ENCODE measurements around the gene FSIP2.

Gene FSIP2

DNA sequence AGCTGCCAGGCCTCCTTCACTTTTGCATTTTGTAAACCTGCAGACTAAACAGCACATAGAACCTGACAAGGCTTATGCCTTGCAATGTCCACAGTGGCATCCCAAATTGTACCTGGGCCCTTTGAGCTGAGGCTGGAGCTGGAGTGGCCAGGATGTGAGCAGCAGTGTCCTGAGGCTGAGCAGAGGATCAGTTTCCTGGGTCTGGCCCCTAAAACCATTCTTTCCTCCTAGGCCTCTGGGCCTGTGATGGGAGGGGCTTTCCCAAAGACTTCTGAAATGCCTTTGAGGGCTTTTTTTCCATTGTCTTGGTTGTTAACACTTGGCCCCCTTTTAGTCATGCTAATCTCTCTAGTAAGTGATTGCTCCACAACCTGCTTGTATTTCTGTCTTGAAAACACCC is 32.8 kb downstream of the FSIP2 start:
- Histone ChIP-seq H3K4me3 (ENCODE audit: low read length in 2 of 2) (no peak overlapping the region), H3K9me3 (ENCODE audit: control insufficient read depth in 2 of 2, low read length in 2 of 2) (peaks cover 7 to 11% of the 10 kb centered on the region in 2 donors)

GRCh38 chr2:185780890-185781289 is 42.3 kb downstream of the FSIP2 start:
- no peaks in the 10 kb centered on the region for H3K9me3 ChIP-seq (ENCODE audit: control insufficient read depth in 2 of 2, low read length in 2 of 2)
- H3K27me3 ChIP-seq (ENCODE audit: control insufficient read depth in 2 of 2, insufficient read depth in 2 of 2, low read length in 2 of 2) = no peaks in the 10 kb centered on the region
- H3K36me3 ChIP-seq (ENCODE audit: control insufficient read depth in 2 of 2, insufficient read depth in 2 of 2, low read length in 2 of 2) = no peaks in the 10 kb centered on the region
- H3K4me1 ChIP-seq (ENCODE audit: control insufficient read depth in 2 of 2, insufficient read depth in 2 of 2, low read length in 2 of 2) = no peaks in the 10 kb centered on the region
- H3K9ac ChIP-seq (ENCODE audit: low read depth in 1 of 2, low read length in 2 of 2) = no peak overlapping the region
- H3K4me3 ChIP-seq (ENCODE audit: low read length in 2 of 2) = no peak overlapping the region
- no peak overlapping the region for H3K27ac ChIP-seq (ENCODE audit: low read depth in 2 of 2, low read length in 2 of 2)

More for the DNA sequence above, 32.8 kb downstream of the FSIP2 start:
- H3K27me3 ChIP-seq (ENCODE audit: control insufficient read depth in 2 of 2, insufficient read depth in 2 of 2, low read length in 2 of 2) = no peaks in the 10 kb centered on the region
- no peak overlapping the region for H3K9ac ChIP-seq (ENCODE audit: low read depth in 1 of 2, low read length in 2 of 2)
- H3K4me1 ChIP-seq (ENCODE audit: control insufficient read depth in 2 of 2, insufficient read depth in 2 of 2, low read length in 2 of 2) = no peaks in the 10 kb centered on the region
- no peak overlapping the region for H3K27ac ChIP-seq (ENCODE audit: low read depth in 2 of 2, low read length in 2 of 2)
- H3K36me3 ChIP-seq (ENCODE audit: control insufficient read depth in 2 of 2, insufficient read depth in 2 of 2, low read length in 2 of 2) = peaks cover 0 to 2% of the 10 kb centered on the region in 2 donors

DNA sequence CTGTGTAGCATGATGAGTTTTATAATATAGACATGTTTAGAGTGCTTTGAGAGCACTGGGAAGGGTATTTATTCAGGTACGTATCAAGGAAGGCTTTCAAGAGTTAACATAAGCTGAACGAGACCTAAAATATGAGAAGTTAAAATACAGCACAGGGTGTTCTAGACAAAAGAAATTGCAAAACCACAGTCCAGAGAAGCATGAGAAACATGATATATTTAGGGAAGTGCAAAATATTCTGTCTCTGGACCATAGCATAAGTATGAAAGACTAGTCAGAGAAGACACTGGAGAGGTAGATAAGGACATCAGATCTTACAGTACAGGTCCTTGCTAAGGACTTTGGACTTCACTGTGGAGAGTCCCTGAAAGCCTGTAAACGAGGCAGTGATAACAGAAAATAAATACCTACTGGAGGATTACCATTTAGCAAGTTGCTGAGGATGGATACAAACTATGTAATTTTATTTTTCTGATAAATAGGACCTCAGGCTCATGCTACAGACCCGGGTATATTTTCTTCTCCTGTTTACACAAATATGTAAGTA is 43.7 kb downstream of the FSIP2 start:
- Histone ChIP-seq H3K9ac (ENCODE audit: low read depth in 1 of 2, low read length in 2 of 2) (no peak overlapping the region), H3K27me3 (ENCODE audit: control insufficient read depth in 2 of 2, insufficient read depth in 2 of 2, low read length in 2 of 2) (no peaks in the 10 kb centered on the region), H3K9me3 (ENCODE audit: control insufficient read depth in 2 of 2, low read length in 2 of 2) (no peaks in the 10 kb centered on the region), H3K4me1 (ENCODE audit: control insufficient read depth in 2 of 2, insufficient read depth in 2 of 2, low read length in 2 of 2) (no peaks in the 10 kb centered on the region), H3K27ac (ENCODE audit: low read depth in 2 of 2, low read length in 2 of 2) (no peak overlapping the region), H3K4me3 (ENCODE audit: low read length in 2 of 2) (no peak overlapping the region), H3K36me3 (ENCODE audit: control insufficient read depth in 2 of 2, insufficient read depth in 2 of 2, low read length in 2 of 2) (no peaks in the 10 kb centered on the region)

DNA sequence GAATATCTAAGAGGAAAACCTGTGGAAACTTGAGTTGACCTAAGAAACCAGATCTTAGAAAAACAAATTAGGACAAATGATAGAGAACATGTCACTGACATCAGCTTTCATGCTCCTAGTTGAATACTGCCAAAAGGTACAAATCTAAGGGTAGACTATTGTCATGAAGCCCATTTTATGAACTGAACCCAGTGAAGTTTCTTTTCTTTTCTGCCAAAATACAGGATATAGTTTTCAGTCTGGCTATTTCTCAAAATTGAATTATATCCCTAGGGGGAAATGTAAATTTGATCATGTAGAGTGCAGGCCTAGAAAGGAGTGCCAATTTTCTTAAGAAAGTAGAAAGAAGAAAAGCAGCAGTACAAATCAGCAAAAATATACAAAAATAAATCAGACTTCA is 46.6 kb downstream of the FSIP2 start:
- H3K4me3 ChIP-seq (ENCODE audit: low read length in 2 of 2) = no peak overlapping the region
- no peaks in the 10 kb centered on the region for H3K4me1 ChIP-seq (ENCODE audit: control insufficient read depth in 2 of 2, insufficient read depth in 2 of 2, low read length in 2 of 2)
- H3K9ac ChIP-seq (ENCODE audit: low read depth in 1 of 2, low read length in 2 of 2) = no peak overlapping the region
- H3K36me3 ChIP-seq (ENCODE audit: control insufficient read depth in 2 of 2, insufficient read depth in 2 of 2, low read length in 2 of 2) = no peaks in the 10 kb centered on the region
- H3K9me3 ChIP-seq (ENCODE audit: control insufficient read depth in 2 of 2, low read length in 2 of 2) = no peaks in the 10 kb centered on the region
- H3K27ac ChIP-seq (ENCODE audit: low read depth in 2 of 2, low read length in 2 of 2) = no peak overlapping the region
- H3K27me3 ChIP-seq (ENCODE audit: control insufficient read depth in 2 of 2, insufficient read depth in 2 of 2, low read length in 2 of 2) = no peaks in the 10 kb centered on the region

GRCh38 chr2:185785851-185786473 is 47.4 kb downstream of the FSIP2 start:
- no peaks in the 10 kb centered on the region for H3K4me1 ChIP-seq (ENCODE audit: control insufficient read depth in 2 of 2, insufficient read depth in 2 of 2, low read length in 2 of 2)
- H3K9ac ChIP-seq (ENCODE audit: low read depth in 1 of 2, low read length in 2 of 2) = no peak overlapping the region
- no peak overlapping the region for H3K4me3 ChIP-seq (ENCODE audit: low read length in 2 of 2)
- H3K27ac ChIP-seq (ENCODE audit: low read depth in 2 of 2, low read length in 2 of 2) = no peak overlapping the region
- H3K36me3 ChIP-seq (ENCODE audit: control insufficient read depth in 2 of 2, insufficient read depth in 2 of 2, low read length in 2 of 2) = no peaks in the 10 kb centered on the region
- H3K27me3 ChIP-seq (ENCODE audit: control insufficient read depth in 2 of 2, insufficient read depth in 2 of 2, low read length in 2 of 2) = no peaks in the 10 kb centered on the region
- no peaks in the 10 kb centered on the region for H3K9me3 ChIP-seq (ENCODE audit: control insufficient read depth in 2 of 2, low read length in 2 of 2)

- Histone ChIP-seq H3K27ac (ENCODE audit: low read depth in 2 of 2, low read length in 2 of 2) (no peak overlapping the region), H3K4me1 (ENCODE audit: control insufficient read depth in 2 of 2, insufficient read depth in 2 of 2, low read length in 2 of 2) (no peaks in the 10 kb centered on the region)
Observed at GRCh38 chr2:185787227-185788145, 48.9 kb downstream of the FSIP2 start.

DNA sequence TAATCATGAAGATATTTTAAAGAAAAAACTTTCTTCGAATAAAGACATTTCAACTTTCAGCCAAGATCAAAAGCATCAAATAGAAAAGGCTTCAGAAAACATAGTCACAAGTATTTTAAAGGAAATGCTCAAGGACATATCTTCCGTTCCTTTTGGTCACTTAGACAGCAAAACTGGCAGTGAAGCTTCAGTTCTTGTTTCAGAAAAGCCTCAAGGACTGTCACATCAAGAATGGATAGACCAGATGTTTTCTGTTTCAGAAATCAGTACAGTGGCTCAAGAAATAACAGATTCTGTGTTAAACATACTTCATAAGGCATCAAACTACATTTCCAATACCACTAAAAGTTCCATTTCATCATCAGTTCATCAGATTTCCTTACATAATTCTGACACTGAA is 51.8 kb downstream of the FSIP2 start:
- Histone ChIP-seq H3K4me3 (ENCODE audit: low read length in 2 of 2) (no peak overlapping the region), H3K36me3 (ENCODE audit: control insufficient read depth in 2 of 2, insufficient read depth in 2 of 2, low read length in 2 of 2) (no peaks in the 10 kb centered on the region), H3K27ac (ENCODE audit: low read depth in 2 of 2, low read length in 2 of 2) (no peak overlapping the region), H3K4me1 (ENCODE audit: control insufficient read depth in 2 of 2, insufficient read depth in 2 of 2, low read length in 2 of 2) (no peaks in the 10 kb centered on the region), H3K9ac (ENCODE audit: low read depth in 1 of 2, low read length in 2 of 2) (no peak overlapping the region), H3K9me3 (ENCODE audit: control insufficient read depth in 2 of 2, low read length in 2 of 2) (no peaks in the 10 kb centered on the region), H3K27me3 (ENCODE audit: control insufficient read depth in 2 of 2, insufficient read depth in 2 of 2, low read length in 2 of 2) (no peaks in the 10 kb centered on the region)

More at GRCh38 chr2:185787227-185788145, 48.9 kb downstream of the FSIP2 start:
- Histone ChIP-seq H3K4me3 (ENCODE audit: low read length in 2 of 2) (no peak overlapping the region), H3K36me3 (ENCODE audit: control insufficient read depth in 2 of 2, insufficient read depth in 2 of 2, low read length in 2 of 2) (no peaks in the 10 kb centered on the region), H3K9me3 (ENCODE audit: control insufficient read depth in 2 of 2, low read length in 2 of 2) (no peaks in the 10 kb centered on the region), H3K9ac (ENCODE audit: low read depth in 1 of 2, low read length in 2 of 2) (no peak overlapping the region), H3K27me3 (ENCODE audit: control insufficient read depth in 2 of 2, insufficient read depth in 2 of 2, low read length in 2 of 2) (no peaks in the 10 kb centered on the region)

GRCh38 chr2:185793532-185794345 is 55.1 kb downstream of the FSIP2 start:
- Histone ChIP-seq H3K9ac (ENCODE audit: low read depth in 1 of 2, low read length in 2 of 2) (no peak overlapping the region), H3K27ac (ENCODE audit: low read depth in 2 of 2, low read length in 2 of 2) (no peak overlapping the region), H3K36me3 (ENCODE audit: control insufficient read depth in 2 of 2, insufficient read depth in 2 of 2, low read length in 2 of 2) (no peaks in the 10 kb centered on the region), H3K4me1 (ENCODE audit: control insufficient read depth in 2 of 2, insufficient read depth in 2 of 2, low read length in 2 of 2) (no peaks in the 10 kb centered on the region), H3K4me3 (ENCODE audit: low read length in 2 of 2) (no peak overlapping the region), H3K27me3 (ENCODE audit: control insufficient read depth in 2 of 2, insufficient read depth in 2 of 2, low read length in 2 of 2) (no peaks in the 10 kb centered on the region), H3K9me3 (ENCODE audit: control insufficient read depth in 2 of 2, low read length in 2 of 2) (no peaks in the 10 kb centered on the region)

- H3K9me3 ChIP-seq (ENCODE audit: control insufficient read depth in 2 of 2, low read length in 2 of 2) = no peaks in the 10 kb centered on the region
Observed at GRCh38 chr2:185796758-185797157, 58.2 kb downstream of the FSIP2 start.

More at GRCh38 chr2:185796758-185797157, 58.2 kb downstream of the FSIP2 start:
- Histone ChIP-seq H3K9ac (ENCODE audit: low read depth in 1 of 2, low read length in 2 of 2) (no peak overlapping the region), H3K36me3 (ENCODE audit: control insufficient read depth in 2 of 2, insufficient read depth in 2 of 2, low read length in 2 of 2) (no peaks in the 10 kb centered on the region), H3K27ac (ENCODE audit: low read depth in 2 of 2, low read length in 2 of 2) (no peak overlapping the region), H3K4me1 (ENCODE audit: control insufficient read depth in 2 of 2, insufficient read depth in 2 of 2, low read length in 2 of 2) (no peaks in the 10 kb centered on the region), H3K27me3 (ENCODE audit: control insufficient read depth in 2 of 2, insufficient read depth in 2 of 2, low read length in 2 of 2) (no peaks in the 10 kb centered on the region), H3K4me3 (ENCODE audit: low read length in 2 of 2) (no peak overlapping the region)
